ENCODE data around the gene EPHA1.

- TF ChIP-seq CTCF (conservative IDR thresholded peaks at IDR 0.05; ENCODE audit: low read depth in 2 of 2) (no peak), CREB1 (CRISPR knock-in tag; IDR thresholded peaks at IDR 0.05; ENCODE audit: low read depth) (no peak), EZH2phosphoT487 (IDR thresholded peaks at IDR 0.05; ENCODE audit: unreplicated experiment) (no peak), NANOG (IDR thresholded peaks at IDR 0.05; ENCODE audit: borderline replicate concordance) (no peak), POLR2AphosphoS5 (IDR thresholded peaks at IDR 0.05; ENCODE audit: low read depth) (no peak), REST (IDR thresholded peaks at IDR 0.05; ENCODE audit: unreplicated experiment) (no peak), EZH2 (IDR thresholded peaks at IDR 0.05; ENCODE audit: low read depth, unreplicated experiment) (no peak), JUNB (IDR thresholded peaks at IDR 0.05; ENCODE audit: unreplicated experiment) (no peak), ZNF331 (CRISPR knock-in tag; IDR thresholded peaks at IDR 0.05; ENCODE audit: low read depth) (no peak), ZNF462 (CRISPR knock-in tag; IDR thresholded peaks at IDR 0.05) (no peak; the same call in 1 of the 2 replicates)
Measured at GRCh38 chr7:143417734-143418383, 9.2 kb upstream of the EPHA1 start.

Measured in GM23338 (cell line).